ENCODE measurements around the gene SLC25A20.
"Not testable (repeated sequence)": the region's sequence is repeated elsewhere in the genome, so short reads cannot be mapped to it uniquely, and the experiment has no call there.

Gene SLC25A20

GRCh38 chr3:48898383-48899234 lies at the start of gene SLC25A20:
SLC25A20 (minus strand) TSS chr3:48898882; CDS start chr3:48898794, 88 bp downstream.
- DNase-seq, result no peak

GRCh38 chr3:48945891-48946549 lies 47.3 kb upstream of the SLC25A20 start:
- DNase-seq, result no peak

GRCh38 chr3:48945432-48945831 lies 46.8 kb upstream of the SLC25A20 start:
- DNase-seq, result no peak

GRCh38 chr3:48938689-48939088 lies 40.0 kb upstream of the SLC25A20 start:
- DNase-seq, result no peak

- no peak for DNase-seq
Measured at GRCh38 chr3:48938156-48938555, 39.5 kb upstream of the SLC25A20 start.

GRCh38 chr3:48935530-48935929 lies 36.8 kb upstream of the SLC25A20 start:
- DNase-seq, result no peak

GRCh38 chr3:48934333-48934991 lies 35.8 kb upstream of the SLC25A20 start:
- no peak for DNase-seq

- no peak for DNase-seq
Measured at GRCh38 chr3:48931944-48932580, 33.4 kb upstream of the SLC25A20 start.

GRCh38 chr3:48930590-48930989 lies 31.9 kb upstream of the SLC25A20 start:
- no peak for DNase-seq

- DNase-seq, result no peak
Measured at GRCh38 chr3:48929358-48930035, 30.8 kb upstream of the SLC25A20 start.

GRCh38 chr3:48928679-48929078 lies 30.0 kb upstream of the SLC25A20 start:
- DNase-seq, result no peak

- DNase-seq, result no peak
Measured at GRCh38 chr3:48927928-48928327, 29.2 kb upstream of the SLC25A20 start.

GRCh38 chr3:48926425-48927392 lies 28.0 kb upstream of the SLC25A20 start:
- no peak for DNase-seq

- DNase-seq, result no peak
Measured at GRCh38 chr3:48919215-48920138, 20.8 kb upstream of the SLC25A20 start.

- DNase-seq, result no peak
Measured at GRCh38 chr3:48918388-48919214, 19.9 kb upstream of the SLC25A20 start, which contains the start of gene ARIH2. ARIH2 (plus strand) TSS chr3:48918842; CDS start chr3:48927559, 8,717 bp downstream.

- no peak for DNase-seq
Measured at GRCh38 chr3:48915296-48915695, 16.6 kb upstream of the SLC25A20 start.

GRCh38 chr3:48907026-48907425 lies 8.3 kb upstream of the SLC25A20 start:
- DNase-seq, result not testable (repeated sequence)

- no peak for DNase-seq
Measured at GRCh38 chr3:48899273-48899672, 591 bp upstream of the SLC25A20 start.

Data from NCI-H187 treated with DMSO at 0.1 percent for 48 hours (cell line).